OCI-LY3 (cell line): ENCODE results near the gene ARHGAP23.

Experiments
- CTCF ChIP-seq: fragments of 200-600, 300-600 bp; sonication (generic); IDR thresholded peaks from 2 replicates; pipeline ENCODE4 v1.5.1; 2014; ENCODE audit warnings: antibody characterized with exemption, low read length, low read depth
- EZH2phosphoT487 ChIP-seq: fragments of 200-600 bp; shearing (Covaris generic); IDR thresholded peaks from 2 replicates; pipeline ENCODE4 v1.6.1; 2018; ENCODE audit warnings: antibody characterized with exemption, mixed run types, low read depth

- TF ChIP-seq EZH2phosphoT487 = no peak
- TF ChIP-seq CTCF = no peak
Measured at GRCh38 chr17:38538906-38539305, 110.6 kb downstream of the ARHGAP23 start.
